PC-9 (cell line): ENCODE data around the gene TRIM26.

Experiments used
- CTCF ChIP-seq: fragments of 200-600 bp; sonication (generic); conservative IDR thresholded peaks from 2 replicates; pipeline ENCODE4 v1.6.1; 2017; ENCODE audit warnings: mixed run types, antibody characterized with exemption, mild to moderate bottlenecking, moderate library complexity
- EZH2 ChIP-seq: fragments of 200-600 bp; sonication (generic); IDR thresholded peaks from 2 replicates; pipeline ENCODE4 v1.8.0; 2017; ENCODE audit warnings: antibody characterized with exemption, low read depth

DNA sequence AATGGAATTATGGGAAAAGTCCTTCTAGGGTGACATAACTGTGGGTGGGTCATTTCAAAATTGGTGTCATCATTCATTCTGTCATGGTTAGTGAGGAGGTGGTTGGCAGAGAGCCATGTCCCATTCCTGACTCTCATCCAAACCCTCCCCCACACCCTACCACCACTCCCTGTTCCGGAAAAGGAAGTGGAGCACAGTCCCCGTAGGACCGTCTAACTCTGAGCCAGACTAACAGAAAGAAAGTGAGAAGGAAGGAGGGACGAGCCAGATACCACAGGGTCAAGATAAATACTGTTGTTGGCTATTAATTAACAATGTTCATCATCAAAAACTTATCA, 57.0 kb downstream of the TRIM26 start:
- TF ChIP-seq CTCF (no peak), EZH2 (no peak)
